A549 (cell line): Measurements from ENCODE around the gene ALOX15.

Source experiments
- BCL3 ChIP-seq: fragments of >200 bp; sonication (Bioruptor Twin); formaldehyde crosslinking; IDR thresholded peaks from 3 replicates; pipeline ENCODE4 v1.6.1; 2016
- CTCF ChIP-seq: fragments of >200 bp; sonication (Bioruptor Twin); formaldehyde crosslinking; IDR thresholded peaks from 3 replicates; pipeline ENCODE4 v1.5.1; 2016
- EP300 ChIP-seq, 2 experiments: fragments of >200 bp; sonication (Bioruptor Twin); formaldehyde crosslinking; IDR thresholded peaks; 2 replicates in 1 of 2; 3 replicates in 1 of 2; pipeline ENCODE4 v1.6.1; 2016 to 2017
- GATA3 ChIP-seq: IDR thresholded peaks from 2 replicates; pipeline ENCODE4 v1.6.1; 2012; ENCODE audit warnings: borderline replicate concordance
- JUNB ChIP-seq: fragments of >200 bp; sonication (Bioruptor Twin); formaldehyde crosslinking; IDR thresholded peaks from 2 replicates; pipeline ENCODE4 v1.6.1; 2016
- KDM1A ChIP-seq: fragments of 200-600 bp; sonication (generic); IDR thresholded peaks from 2 replicates; pipeline ENCODE4 v1.6.1; 2016; ENCODE audit warnings: low read depth, mild to moderate bottlenecking
- MAFK ChIP-seq: fragments of 450-650 bp; IDR thresholded peaks from 2 replicates; pipeline ENCODE4 v1.6.1; 2014; ENCODE audit not compliant: partially characterized antibody
- PBX3 ChIP-seq: IDR thresholded peaks from 2 replicates; pipeline ENCODE4 v1.6.1; 2012
- POLR2A ChIP-seq: IDR thresholded peaks from 2 replicates; pipeline ENCODE4 v1.6.1; 2012; ENCODE audit warnings: mild to moderate bottlenecking, low read length
- REST ChIP-seq: fragments of 200-600 bp; sonication (generic); IDR thresholded peaks from 2 replicates; pipeline ENCODE4 v1.6.1; 2016; ENCODE audit warnings: antibody characterized with exemption, mild to moderate bottlenecking, moderate library complexity

- no peak for TF ChIP-seq CTCF
- no peak for TF ChIP-seq EP300 (IDR thresholded peaks at IDR 0.05)
- TF ChIP-seq POLR2A, result no peak
- no peak for TF ChIP-seq BCL3
- TF ChIP-seq REST, result no peak
- TF ChIP-seq PBX3, result no peak
- no peak for TF ChIP-seq JUNB
- TF ChIP-seq GATA3, result no peak
- TF ChIP-seq MAFK, result no peak
- TF ChIP-seq KDM1A, result no peak
Measured at GRCh38 chr17:4598776-4599504, 42.5 kb downstream of the ALOX15 start.
